H1 (cell line): ENCODE measurements around the gene SF3B3. TPM values are rescaled to one million over a fixed set of nuclear protein-coding genes. Genes with fewer than 3 reads are reported as not detected.

Experiments used
- ASH2L ChIP-seq: fragments of 200-600, 300-600 bp; sonication (generic); IDR thresholded peaks from one replicate; pipeline ENCODE4 v1.7.1; 2017; ENCODE audit warnings: low read length
- BACH1 ChIP-seq: IDR thresholded peaks from 2 replicates; pipeline ENCODE4 v1.6.1; 2012; ENCODE audit warnings: low read length, improper control_type of control experiment
- CHD2 ChIP-seq: IDR thresholded peaks from 2 replicates; pipeline ENCODE4 v1.6.1; 2012; ENCODE audit warnings: low read length, improper control_type of control experiment
- EP300 ChIP-seq, 2 experiments: IDR thresholded peaks; 1 replicate in 1 of 2; 2 replicates in 1 of 2; pipeline ENCODE4 v1.6.1; 2011 to 2012; ENCODE audit warnings: low read depth in 2 of 2, low read length in 2 of 2, mild to moderate bottlenecking in 2 of 2, borderline replicate concordance in 1 of 2, inconsistent platforms in 1 of 2, moderate library complexity in 1 of 2
- GTF2F1 ChIP-seq: IDR thresholded peaks from 2 replicates; pipeline ENCODE4 v1.6.1; 2012; ENCODE audit warnings: low read depth, low read length, improper control_type of control experiment, borderline replicate concordance
- JUND ChIP-seq: IDR thresholded peaks from 2 replicates; pipeline ENCODE4 v1.6.1; 2011; ENCODE audit warnings: mild to moderate bottlenecking, improper control_type of control experiment, low read length
- NANOG ChIP-seq: IDR thresholded peaks from 2 replicates; pipeline ENCODE4 v1.6.1; 2011; ENCODE audit warnings: low read length, low read depth, mild to moderate bottlenecking, inconsistent platforms; ENCODE audit not compliant: insufficient read depth, poor library complexity, severe bottlenecking
- POLR2A ChIP-seq, 2 experiments: IDR thresholded peaks; 1 replicate in 1 of 2; 2 replicates in 1 of 2; pipeline ENCODE4 v1.6.1; 2011; ENCODE audit warnings: low read depth in 2 of 2, low read length in 2 of 2, mild to moderate bottlenecking in 2 of 2; ENCODE audit errors: control extremely low read depth in 1 of 2
- SP1 ChIP-seq: IDR thresholded peaks from 2 replicates; pipeline ENCODE4 v1.6.1; 2011; ENCODE audit warnings: low read depth, low read length
- TAF1 ChIP-seq: IDR thresholded peaks from 2 replicates; pipeline ENCODE4 v1.6.1; 2011; ENCODE audit warnings: mild to moderate bottlenecking, low read depth, low read length
- ZNF274 ChIP-seq: IDR thresholded peaks from 2 replicates; pipeline ENCODE4 v1.7.0; 2012; ENCODE audit warnings: low read length, borderline replicate concordance; ENCODE audit errors: extremely low read depth
- polyA plus RNA-seq, 7 experiments: library from polyadenylated mRNA; depleted of rRNA in 3 of 7; stranded (reverse) in 5 of 7; unstranded in 2 of 7; fragments of >200 nt in 5 of 7; fragments of 200-250 nt in 2 of 7; gene quantifications; 1 replicate in 5 of 7; 2 replicates in 1 of 7; 4 replicates in 1 of 7; pipeline versions ENCODE4 v1.2.1 to v1.2.3, GENCODE V29; 2011 to 2013; ENCODE audit warnings: missing spikeins in 2 of 7, mixed read lengths in 2 of 7
- total RNA-seq: library from RNA; stranded (reverse); fragmentation: NEBNext Ultra II Directional; extraction: Animal tissue kit (Norgen Biotek cat#: 25700); gene quantifications from 2 replicates; pipeline ENCODE4 v1.2.1, GENCODE V29; 2021

Gene SF3B3
- total and polyA plus RNA-seq, 2 of the 8 experiments (the other 6 are each of a cell fraction or from before 2014, with no cell fraction given): 241 to 521 TPM

- no peak for TF ChIP-seq NANOG
- TF ChIP-seq SP1: no peak
- no peak for TF ChIP-seq ASH2L
- no peak for TF ChIP-seq ZNF274
- no peak for TF ChIP-seq GTF2F1
- no peak for TF ChIP-seq POLR2A (IDR thresholded peaks at IDR 0.05; ENCODE audit: control extremely low read depth in 1 of 2, low read depth in 2 of 2, low read length in 2 of 2)
- no peak for TF ChIP-seq CHD2
- TF ChIP-seq JUND: no peak
- no peak for TF ChIP-seq BACH1
- no peak for TF ChIP-seq EP300 (IDR thresholded peaks at IDR 0.05; ENCODE audit: borderline replicate concordance in 1 of 2, low read depth in 2 of 2, low read length in 2 of 2)
- no peak for TF ChIP-seq TAF1
Observed at GRCh38 chr16:70481929-70482536, 41.6 kb upstream of the SF3B3 start (continued).
